ENCODE measurements around the gene TMEM108.

- no peak for TF ChIP-seq CTCF (IDR thresholded peaks at IDR 0.05)
- no peak for TF ChIP-seq POLR2AphosphoS5 (IDR thresholded peaks at IDR 0.05)
- no peak for TF ChIP-seq POLR2A (IDR thresholded peaks at IDR 0.05)
These were observed 68.0 kb downstream of the TMEM108 start for GRCh38 chr3:133106169-133106568.

Data from suprapubic skin (tissue), 4 donors.